Brain microvascular endothelial cell (primary cell): Measurements from ENCODE around the gene TADA2B.

Experiments used
- DNase-seq: peaks from one replicate; pipeline ENCODE4 v3.0.0-alpha.2; 2020
- H3K27ac ChIP-seq: fragments of 250-450 bp; sonication (Bioruptor Pico); 2 replicates; pipeline ENCODE4 v1.5.1; 2020; ENCODE audit warnings: mild to moderate bottlenecking, moderate library complexity
- H3K27me3 ChIP-seq: fragments of 250-450 bp; sonication (Bioruptor Pico); replicated peaks from 2 replicates; pipeline ENCODE4 v1.5.1; 2020; ENCODE audit warnings: mild to moderate bottlenecking
- H3K36me3 ChIP-seq: fragments of 250-450 bp; sonication (Bioruptor Pico); replicated peaks from 2 replicates; pipeline ENCODE4 v1.5.1; 2020; ENCODE audit warnings: mild to moderate bottlenecking
- H3K4me3 ChIP-seq: 2 replicates; pipeline ENCODE4 v1.5.1; 2011; ENCODE audit warnings: low read depth, mild to moderate bottlenecking, control low read depth, low read length, moderate library complexity
- CTCF ChIP-seq: IDR thresholded peaks from 2 replicates; pipeline ENCODE4 v1.5.1; 2011; ENCODE audit warnings: low read depth, mild to moderate bottlenecking, moderate library complexity, low read length, control low read depth, inconsistent platforms; ENCODE audit errors: missing control alignments
- in situ Hi-C: cut with HindIII; loops from 2 replicates; pipeline ENCODE4 v1.10.0; 2017; ENCODE audit warnings: low sequenced_read_pairs, low pct_ligation_motif_present

The TADA2B gene

GRCh38 chr4:7066493-7066892 lies 23.3 kb downstream of the TADA2B start:
- Histone ChIP-seq H3K27me3 (no peaks in the 10 kb centered on the region), H3K36me3 (peaks cover 20% of the 10 kb centered on the region), H3K27ac (no peak overlapping the region), H3K4me3 (no peak overlapping the region)
- no peak for DNase-seq
- in situ Hi-C loops: no loop called here
- TF ChIP-seq CTCF: no peak

GRCh38 chr4:7067126-7067451 lies 23.9 kb downstream of the TADA2B start:
- no peaks in the 10 kb centered on the region for H3K27me3 ChIP-seq
- peaks cover 14% of the 10 kb centered on the region for H3K36me3 ChIP-seq
- in situ Hi-C loops: no loop called here
- DNase-seq: no peak
- TF ChIP-seq CTCF: no peak
- peak overlapping the region; percentile 84 for H3K4me3 ChIP-seq
- no peak overlapping the region for H3K27ac ChIP-seq

- DNase-seq: peak; percentile 99
- peaks cover 14% of the 10 kb centered on the region for H3K36me3 ChIP-seq
- peak within 1 kb of the TSS; percentile 57 for H3K27ac ChIP-seq
- H3K27me3 ChIP-seq: no peaks in the 10 kb centered on the region
- TF ChIP-seq CTCF: no peak
- peak within 1 kb of the TSS; percentile 84 for H3K4me3 ChIP-seq
- in situ Hi-C loops: no loop called here
These were observed 24.5 kb downstream of the TADA2B start, which contains the start of gene GRPEL1 for GRCh38 chr4:7067452-7068278. GRPEL1 (minus strand) TSS chr4:7068064; CDS start chr4:7068032, 32 bp downstream.

GRCh38 chr4:7068279-7068842 lies 25.2 kb downstream of the TADA2B start:
- peaks cover 11% of the 10 kb centered on the region for H3K36me3 ChIP-seq
- DNase-seq: no peak
- peak overlapping the region; percentile 84 for H3K4me3 ChIP-seq
- peak overlapping the region; percentile 57 for H3K27ac ChIP-seq
- in situ Hi-C loops: no loop called here
- peak; percentile 19 for TF ChIP-seq CTCF
- H3K27me3 ChIP-seq: no peaks in the 10 kb centered on the region

GRCh38 chr4:7068883-7069282 lies 25.7 kb downstream of the TADA2B start:
- no peak for TF ChIP-seq CTCF
- DNase-seq: no peak
- Histone ChIP-seq H3K36me3 (peaks cover 5% of the 10 kb centered on the region), H3K4me3 (peak overlapping the region; percentile 84), H3K27me3 (no peaks in the 10 kb centered on the region), H3K27ac (no peak overlapping the region)
- in situ Hi-C loops: no loop called here
